DOHH2 (cell line): ENCODE data around the gene TMEM200B.

Experiments used
- H3F3A ChIP-seq: fragments of 200-600 bp; sonication (generic), shearing (Covaris generic); 2 replicates; pipeline ENCODE4 v1.6.0; 2016; ENCODE audit warnings: antibody characterized with exemption, mild to moderate bottlenecking; ENCODE audit not compliant: control insufficient read depth, insufficient read depth
- H3K27ac ChIP-seq: fragments of 200-600 bp; sonication (generic); 2 replicates; pipeline ENCODE4 v1.5.1; 2014; ENCODE audit warnings: low read depth, mild to moderate bottlenecking, low read length, moderate library complexity
- H3K27me3 ChIP-seq: fragments of 200-600 bp; sonication (generic); 2 replicates; pipeline ENCODE4 v1.6.1; 2014; ENCODE audit warnings: mild to moderate bottlenecking, low read length, mixed read lengths; ENCODE audit not compliant: control insufficient read depth
- H3K36me3 ChIP-seq: fragments of 200-600 bp; sonication (generic); 2 replicates; pipeline ENCODE4 v1.6.1; 2014; ENCODE audit warnings: mild to moderate bottlenecking, low read length, moderate library complexity, mixed read lengths; ENCODE audit not compliant: control insufficient read depth
- H3K4me1 ChIP-seq: fragments of 200-600 bp; sonication (generic); 2 replicates; pipeline ENCODE4 v1.6.1; 2014; ENCODE audit warnings: mild to moderate bottlenecking, low read length, mixed read lengths; ENCODE audit not compliant: control insufficient read depth
- H3K4me2 ChIP-seq: fragments of 200-600 bp; sonication (generic); 2 replicates; pipeline ENCODE4 v1.6.0; 2014; ENCODE audit warnings: mild to moderate bottlenecking, low read length, moderate library complexity
- H3K4me3 ChIP-seq: fragments of 200-600 bp; sonication (generic); 2 replicates; pipeline ENCODE4 v1.5.1; 2014; ENCODE audit warnings: mild to moderate bottlenecking, low read length, mixed read lengths
- H3K79me2 ChIP-seq: fragments of 200-600 bp; sonication (generic); 2 replicates; pipeline ENCODE4 v1.6.1; 2014; ENCODE audit warnings: mild to moderate bottlenecking, low read length, mixed read lengths; ENCODE audit not compliant: control insufficient read depth
- H3K9me2 ChIP-seq: fragments of 200-600 bp; sonication (generic); replicated peaks from 2 replicates; pipeline ENCODE4 v1.6.1; 2014; ENCODE audit warnings: mild to moderate bottlenecking, low read length, mixed read lengths; ENCODE audit not compliant: control insufficient read depth
- H3K9me3 ChIP-seq: fragments of 200-600 bp; sonication (generic); 2 replicates; pipeline ENCODE4 v1.6.1; 2014; ENCODE audit warnings: antibody characterized with exemption, low read length, mixed read lengths; ENCODE audit not compliant: control insufficient read depth, insufficient read depth
- H4K20me1 ChIP-seq: fragments of 200-600 bp; sonication (generic); 2 replicates; pipeline ENCODE4 v1.6.0; 2014; ENCODE audit warnings: low read depth, mild to moderate bottlenecking, antibody characterized with exemption, low read length, moderate library complexity; ENCODE audit not compliant: control insufficient read depth, insufficient read depth
- EZH2phosphoT487 ChIP-seq: fragments of 200-600 bp; sonication (generic); IDR thresholded peaks from 2 replicates; pipeline ENCODE4 v1.6.1; 2017; ENCODE audit warnings: borderline replicate concordance, mild to moderate bottlenecking, antibody characterized with exemption, low read length, moderate library complexity, mixed read lengths
- TF ChIP-seq, protein P1 (sequence below): fragments of 200-600 bp; sonication (generic); IDR thresholded peaks from one replicate; pipeline ENCODE4 v1.5.1; 2014; ENCODE audit warnings: antibody characterized with exemption, mild to moderate bottlenecking, low read depth, low read length; ENCODE audit not compliant: poor library complexity, severe bottlenecking

TMEM200B gene

DNA sequence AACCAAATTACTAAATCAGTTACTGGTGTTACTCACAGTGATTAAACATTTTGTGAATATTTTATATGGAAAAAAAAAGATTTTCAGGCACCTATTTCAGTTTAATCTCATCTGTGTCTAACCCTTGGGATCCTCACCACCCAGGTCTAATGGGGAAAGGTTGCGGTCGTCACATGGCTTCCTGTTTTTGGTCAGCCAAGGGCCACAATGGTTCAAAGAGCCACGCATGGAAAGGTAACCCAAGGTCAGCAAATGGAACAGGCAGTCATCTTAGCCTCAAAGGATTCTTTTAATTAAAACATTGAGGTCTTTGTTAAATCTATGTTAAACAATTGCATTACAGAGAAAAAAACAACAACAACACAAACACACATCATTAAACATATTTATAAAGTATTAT, 36.1 kb upstream of the TMEM200B start:
- H3K9me3 ChIP-seq = no peaks in the 10 kb centered on the region
- no peak overlapping the region for H3K4me2 ChIP-seq
- H3K79me2 ChIP-seq = peaks cover 69% of the 10 kb centered on the region
- H4K20me1 ChIP-seq = peaks cover 5% of the 10 kb centered on the region
- 0 out of 2 replicates have a peak, but pooled peaks cover 3% of the 10 kb centered on the region for H3F3A ChIP-seq
- no peaks in the 10 kb centered on the region for H3K9me2 ChIP-seq
- no peak for TF ChIP-seq EZH2phosphoT487
- TF ChIP-seq, protein P1, sequence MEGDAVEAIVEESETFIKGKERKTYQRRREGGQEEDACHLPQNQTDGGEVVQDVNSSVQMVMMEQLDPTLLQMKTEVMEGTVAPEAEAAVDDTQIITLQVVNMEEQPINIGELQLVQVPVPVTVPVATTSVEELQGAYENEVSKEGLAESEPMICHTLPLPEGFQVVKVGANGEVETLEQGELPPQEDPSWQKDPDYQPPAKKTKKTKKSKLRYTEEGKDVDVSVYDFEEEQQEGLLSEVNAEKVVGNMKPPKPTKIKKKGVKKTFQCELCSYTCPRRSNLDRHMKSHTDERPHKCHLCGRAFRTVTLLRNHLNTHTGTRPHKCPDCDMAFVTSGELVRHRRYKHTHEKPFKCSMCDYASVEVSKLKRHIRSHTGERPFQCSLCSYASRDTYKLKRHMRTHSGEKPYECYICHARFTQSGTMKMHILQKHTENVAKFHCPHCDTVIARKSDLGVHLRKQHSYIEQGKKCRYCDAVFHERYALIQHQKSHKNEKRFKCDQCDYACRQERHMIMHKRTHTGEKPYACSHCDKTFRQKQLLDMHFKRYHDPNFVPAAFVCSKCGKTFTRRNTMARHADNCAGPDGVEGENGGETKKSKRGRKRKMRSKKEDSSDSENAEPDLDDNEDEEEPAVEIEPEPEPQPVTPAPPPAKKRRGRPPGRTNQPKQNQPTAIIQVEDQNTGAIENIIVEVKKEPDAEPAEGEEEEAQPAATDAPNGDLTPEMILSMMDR = no peak
- H3K27ac ChIP-seq = no peak overlapping the region
- no peaks in the 10 kb centered on the region for H3K27me3 ChIP-seq
- H3K36me3 ChIP-seq = peaks cover 93% of the 10 kb centered on the region
- H3K4me3 ChIP-seq = no peak overlapping the region
- no peaks in the 10 kb centered on the region for H3K4me1 ChIP-seq

GRCh38 chr1:29157269-29157601, 33.5 kb upstream of the TMEM200B start:
- Histone ChIP-seq H3F3A (0 out of 2 replicates have a peak, but pooled peaks cover 3% of the 10 kb centered on the region), H3K27me3 (no peaks in the 10 kb centered on the region), H3K27ac (no peak overlapping the region), H3K79me2 (peaks cover 44% of the 10 kb centered on the region), H3K36me3 (peaks cover 92% of the 10 kb centered on the region), H4K20me1 (no peaks in the 10 kb centered on the region), H3K4me1 (no peaks in the 10 kb centered on the region), H3K4me2 (no peak overlapping the region), H3K4me3 (no peak overlapping the region), H3K9me3 (no peaks in the 10 kb centered on the region), H3K9me2 (no peaks in the 10 kb centered on the region)
- TF ChIP-seq, protein P1 = no peak
- TF ChIP-seq EZH2phosphoT487 = no peak

GRCh38 chr1:29156543-29157268, 33.0 kb upstream of the TMEM200B start:
- Histone ChIP-seq H3K36me3 (peaks cover 93% of the 10 kb centered on the region), H3F3A (0 out of 2 replicates have a peak, but pooled peaks cover 3% of the 10 kb centered on the region), H3K79me2 (peaks cover 39% of the 10 kb centered on the region), H3K9me3 (no peaks in the 10 kb centered on the region), H3K4me1 (no peaks in the 10 kb centered on the region), H3K9me2 (no peaks in the 10 kb centered on the region), H3K27me3 (no peaks in the 10 kb centered on the region), H3K4me2 (no peak overlapping the region), H3K4me3 (no peak overlapping the region), H3K27ac (no peak overlapping the region), H4K20me1 (no peaks in the 10 kb centered on the region)
- TF ChIP-seq EZH2phosphoT487 = no peak
- TF ChIP-seq, protein P1 = no peak
